Esophagus muscularis mucosa (tissue), 4 donors: ENCODE measurements around the gene FKBP5.

Experiments used
- EP300 ChIP-seq: sonication (generic); formaldehyde crosslinking; IDR thresholded peaks from one replicate; pipeline ENCODE4 v1.6.1; 2017; ENCODE audit warnings: antibody characterized with exemption
- POLR2A ChIP-seq: fragments of 450-650 bp; IDR thresholded peaks from one replicate; pipeline ENCODE4 v1.6.1; 2017; ENCODE audit warnings: antibody characterized with exemption, moderate library complexity, mild to moderate bottlenecking, low read depth
- POLR2AphosphoS5 ChIP-seq, 2 donors: sonication (generic); formaldehyde crosslinking; IDR thresholded peaks; one replicate each; pipeline ENCODE4 v1.6.1; 2017; ENCODE audit warnings: antibody characterized with exemption in 2 of 2
- TF ChIP-seq, protein P1 (sequence below), 3 experiments: fragments of 200-600 bp in 2 of 3; fragments of 450-650 bp in 1 of 3; sonication (generic) in 2 of 3; IDR thresholded peaks; one replicate each; pipeline ENCODE4 v1.5.1; 2017 to 2019; ENCODE audit warnings: antibody characterized with exemption in 3 of 3, mild to moderate bottlenecking in 2 of 3, moderate library complexity in 1 of 3

DNA sequence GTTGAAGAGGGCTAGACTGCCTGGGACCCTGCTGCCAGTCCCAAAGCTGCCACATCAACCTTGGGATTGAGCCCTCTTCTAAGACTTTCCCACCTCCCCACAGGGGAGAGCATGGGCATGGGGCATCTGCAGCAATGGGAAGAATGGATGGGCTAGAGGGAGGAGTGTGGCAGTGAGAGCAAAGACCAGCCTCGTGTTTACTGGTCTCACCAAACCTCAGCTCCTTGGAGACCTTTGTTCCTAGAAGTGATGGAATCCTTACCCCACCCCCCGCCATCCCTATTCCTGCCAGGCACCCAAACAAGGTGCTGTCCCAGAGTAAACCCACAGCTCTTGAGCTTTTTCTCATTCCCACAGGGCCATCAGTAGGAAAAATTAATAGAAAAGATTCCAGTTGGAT, 28.1 kb upstream of the FKBP5 start:
- TF ChIP-seq, protein P1, sequence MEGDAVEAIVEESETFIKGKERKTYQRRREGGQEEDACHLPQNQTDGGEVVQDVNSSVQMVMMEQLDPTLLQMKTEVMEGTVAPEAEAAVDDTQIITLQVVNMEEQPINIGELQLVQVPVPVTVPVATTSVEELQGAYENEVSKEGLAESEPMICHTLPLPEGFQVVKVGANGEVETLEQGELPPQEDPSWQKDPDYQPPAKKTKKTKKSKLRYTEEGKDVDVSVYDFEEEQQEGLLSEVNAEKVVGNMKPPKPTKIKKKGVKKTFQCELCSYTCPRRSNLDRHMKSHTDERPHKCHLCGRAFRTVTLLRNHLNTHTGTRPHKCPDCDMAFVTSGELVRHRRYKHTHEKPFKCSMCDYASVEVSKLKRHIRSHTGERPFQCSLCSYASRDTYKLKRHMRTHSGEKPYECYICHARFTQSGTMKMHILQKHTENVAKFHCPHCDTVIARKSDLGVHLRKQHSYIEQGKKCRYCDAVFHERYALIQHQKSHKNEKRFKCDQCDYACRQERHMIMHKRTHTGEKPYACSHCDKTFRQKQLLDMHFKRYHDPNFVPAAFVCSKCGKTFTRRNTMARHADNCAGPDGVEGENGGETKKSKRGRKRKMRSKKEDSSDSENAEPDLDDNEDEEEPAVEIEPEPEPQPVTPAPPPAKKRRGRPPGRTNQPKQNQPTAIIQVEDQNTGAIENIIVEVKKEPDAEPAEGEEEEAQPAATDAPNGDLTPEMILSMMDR (IDR thresholded peaks at IDR 0.05), result no peak
- TF ChIP-seq POLR2A (no peak), POLR2AphosphoS5 (IDR thresholded peaks at IDR 0.05) (no peak), EP300 (no peak)
